Parathyroid adenoma (tissue), 2 donors: ENCODE data around the gene TSPAN18.

ENCODE experiments used
- H2AFZ ChIP-seq: fragments of 300-600 bp; sonication (generic); one replicate; pipeline ENCODE4 v1.7.0; 2017; ENCODE audit warnings: antibody characterized with exemption, mild to moderate bottlenecking
- H3K27ac ChIP-seq: fragments of 300-600 bp; sonication (generic); one replicate; pipeline ENCODE4 v1.7.0; 2017
- H3K27me3 ChIP-seq: fragments of 300-600 bp; sonication (generic); one replicate; pipeline ENCODE4 v1.7.0; 2017; ENCODE audit warnings: low read length; ENCODE audit not compliant: control insufficient read depth, insufficient read depth
- H3K36me3 ChIP-seq: fragments of 300-600 bp; sonication (generic); one replicate; pipeline ENCODE4 v1.7.0; 2017; ENCODE audit warnings: low read length; ENCODE audit not compliant: control insufficient read depth, insufficient read depth
- H3K4me1 ChIP-seq: fragments of 300-600 bp; sonication (generic); one replicate; pipeline ENCODE4 v1.7.0; 2017; ENCODE audit warnings: control low read depth
- H3K4me2 ChIP-seq: fragments of 300-600 bp; sonication (generic); one replicate; pipeline ENCODE4 v1.7.0; 2017; ENCODE audit warnings: low read length
- H3K4me3 ChIP-seq: fragments of 300-600 bp; sonication (generic); one replicate; pipeline ENCODE4 v1.7.0; 2017; ENCODE audit warnings: low read depth, low read length
- H3K79me2 ChIP-seq: fragments of 300-600 bp; sonication (generic); one replicate; pipeline ENCODE4 v1.7.0; 2017; ENCODE audit warnings: control low read depth
- H3K9ac ChIP-seq: fragments of 300-600 bp; sonication (generic); one replicate; pipeline ENCODE4 v1.7.0; 2017; ENCODE audit warnings: mild to moderate bottlenecking
- H3K9me3 ChIP-seq: fragments of 300-600 bp; sonication (generic); one replicate; pipeline ENCODE4 v1.7.0; 2017; ENCODE audit warnings: low read length; ENCODE audit not compliant: control insufficient read depth
- TF ChIP-seq, protein P1 (sequence below): fragments of 300-600 bp; sonication (generic); IDR thresholded peaks from one replicate; pipeline ENCODE4 v1.7.0; 2017; ENCODE audit warnings: antibody characterized with exemption, mild to moderate bottlenecking
- donor health status: primary hyperparathyroidism.

Gene TSPAN18

DNA sequence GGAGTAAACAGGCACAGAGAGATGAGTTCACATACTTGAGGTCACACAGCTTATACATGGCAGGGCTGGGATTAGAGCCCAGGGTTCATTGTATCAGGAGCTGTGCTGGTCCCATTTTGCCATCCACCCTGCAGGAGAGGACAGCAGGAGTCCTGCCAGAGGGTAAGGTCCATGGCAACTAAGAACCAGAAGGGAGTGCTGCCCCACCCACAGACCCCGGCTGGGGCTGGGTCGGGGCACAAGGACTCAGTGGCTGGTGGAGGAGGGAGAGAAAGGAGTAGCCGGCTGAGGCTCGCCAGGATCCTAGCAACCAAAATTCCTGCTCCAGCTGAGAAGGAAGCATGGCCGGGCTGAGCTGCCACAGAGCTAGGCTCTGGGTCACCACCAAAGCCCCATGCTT lies 249.8 kb downstream of the TSPAN18 start:
- H3K9ac ChIP-seq, result no peak overlapping the region
- H3K4me1 ChIP-seq, result no peaks in the 10 kb centered on the region
- H3K27me3 ChIP-seq, result no peaks in the 10 kb centered on the region
- H3K9me3 ChIP-seq, result no peaks in the 10 kb centered on the region
- no peak overlapping the region for H3K4me3 ChIP-seq
- H2AFZ ChIP-seq, result no peak overlapping the region
- H3K27ac ChIP-seq, result no peak overlapping the region
- H3K4me2 ChIP-seq, result no peak overlapping the region
- TF ChIP-seq, protein P1, sequence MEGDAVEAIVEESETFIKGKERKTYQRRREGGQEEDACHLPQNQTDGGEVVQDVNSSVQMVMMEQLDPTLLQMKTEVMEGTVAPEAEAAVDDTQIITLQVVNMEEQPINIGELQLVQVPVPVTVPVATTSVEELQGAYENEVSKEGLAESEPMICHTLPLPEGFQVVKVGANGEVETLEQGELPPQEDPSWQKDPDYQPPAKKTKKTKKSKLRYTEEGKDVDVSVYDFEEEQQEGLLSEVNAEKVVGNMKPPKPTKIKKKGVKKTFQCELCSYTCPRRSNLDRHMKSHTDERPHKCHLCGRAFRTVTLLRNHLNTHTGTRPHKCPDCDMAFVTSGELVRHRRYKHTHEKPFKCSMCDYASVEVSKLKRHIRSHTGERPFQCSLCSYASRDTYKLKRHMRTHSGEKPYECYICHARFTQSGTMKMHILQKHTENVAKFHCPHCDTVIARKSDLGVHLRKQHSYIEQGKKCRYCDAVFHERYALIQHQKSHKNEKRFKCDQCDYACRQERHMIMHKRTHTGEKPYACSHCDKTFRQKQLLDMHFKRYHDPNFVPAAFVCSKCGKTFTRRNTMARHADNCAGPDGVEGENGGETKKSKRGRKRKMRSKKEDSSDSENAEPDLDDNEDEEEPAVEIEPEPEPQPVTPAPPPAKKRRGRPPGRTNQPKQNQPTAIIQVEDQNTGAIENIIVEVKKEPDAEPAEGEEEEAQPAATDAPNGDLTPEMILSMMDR, result no peak
- no peaks in the 10 kb centered on the region for H3K36me3 ChIP-seq
- H3K79me2 ChIP-seq, result no peaks in the 10 kb centered on the region

DNA sequence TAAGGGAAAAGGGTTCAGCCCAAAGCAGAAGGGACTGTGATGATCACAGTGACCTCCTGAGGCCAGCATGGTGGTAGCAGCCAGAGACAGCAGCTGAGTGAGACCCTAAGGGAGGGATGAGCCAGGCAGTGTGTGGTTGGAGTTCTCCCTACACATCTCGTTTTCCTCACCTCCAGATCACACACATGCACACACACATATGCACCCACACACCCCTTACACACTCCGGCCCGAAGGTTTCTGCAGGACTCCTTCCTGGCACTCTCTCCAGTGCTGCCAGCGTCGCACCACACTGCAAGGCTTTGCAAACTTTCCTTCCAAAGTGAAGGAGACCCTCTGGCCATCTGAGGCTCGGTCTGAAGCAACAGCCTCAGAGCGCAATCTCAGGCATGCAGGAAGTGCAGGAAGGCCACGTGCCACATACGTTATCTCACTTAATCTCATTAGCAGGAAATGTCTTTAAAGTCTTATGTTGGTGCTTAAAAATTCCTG lies 250.8 kb downstream of the TSPAN18 start:
- H3K36me3 ChIP-seq, result no peaks in the 10 kb centered on the region
- TF ChIP-seq, protein P1, result no peak
- no peaks in the 10 kb centered on the region for H3K9me3 ChIP-seq
- H2AFZ ChIP-seq, result no peak overlapping the region
- no peaks in the 10 kb centered on the region for H3K79me2 ChIP-seq
- H3K4me1 ChIP-seq, result no peaks in the 10 kb centered on the region
- no peak overlapping the region for H3K9ac ChIP-seq
- H3K4me2 ChIP-seq, result no peak overlapping the region
- no peak overlapping the region for H3K4me3 ChIP-seq
- no peaks in the 10 kb centered on the region for H3K27me3 ChIP-seq
- no peak overlapping the region for H3K27ac ChIP-seq

GRCh38 chr11:44978274-44978960 lies 251.7 kb downstream of the TSPAN18 start:
- Histone ChIP-seq H3K9ac (no peak overlapping the region), H3K4me2 (no peak overlapping the region), H3K36me3 (no peaks in the 10 kb centered on the region), H3K4me1 (no peaks in the 10 kb centered on the region), H3K9me3 (no peaks in the 10 kb centered on the region), H3K27ac (no peak overlapping the region), H3K4me3 (no peak overlapping the region), H3K27me3 (no peaks in the 10 kb centered on the region), H2AFZ (no peak overlapping the region), H3K79me2 (no peaks in the 10 kb centered on the region)
- TF ChIP-seq, protein P1, result no peak

DNA sequence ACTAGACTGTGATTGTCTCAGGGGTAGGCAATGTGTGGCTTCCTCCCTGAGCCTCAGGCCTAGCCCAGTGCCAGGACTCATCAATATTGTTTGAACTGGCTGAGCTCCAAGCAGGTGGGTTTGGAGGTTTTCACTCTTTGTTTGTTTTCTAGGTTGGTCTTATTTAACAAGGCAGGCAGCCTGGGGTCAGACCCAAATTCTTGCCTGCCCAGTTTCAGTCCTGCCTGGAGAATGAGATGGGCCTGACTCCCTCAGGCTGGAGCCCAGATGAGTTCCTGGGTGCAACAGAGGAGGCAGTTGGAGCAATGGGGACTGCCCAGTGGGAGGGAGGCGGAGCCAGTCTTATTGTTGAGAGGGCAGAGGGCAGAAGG lies 252.2 kb downstream of the TSPAN18 start:
- H3K9me3 ChIP-seq, result no peaks in the 10 kb centered on the region
- H3K36me3 ChIP-seq, result no peaks in the 10 kb centered on the region
- H3K4me3 ChIP-seq, result no peak overlapping the region
- no peak overlapping the region for H3K9ac ChIP-seq
- no peak overlapping the region for H3K27ac ChIP-seq
- H3K4me1 ChIP-seq, result no peaks in the 10 kb centered on the region
- TF ChIP-seq, protein P1, result no peak
- no peaks in the 10 kb centered on the region for H3K79me2 ChIP-seq
- no peak overlapping the region for H3K4me2 ChIP-seq
- H3K27me3 ChIP-seq, result no peaks in the 10 kb centered on the region
- no peak overlapping the region for H2AFZ ChIP-seq
